PFSK-1 (cell line): ENCODE data around the gene AHDC1.

Experiments used
- FOXP2 ChIP-seq: optimal IDR thresholded peaks from 2 replicates; pipeline ENCODE3; 2011; ENCODE audit warnings: borderline replicate concordance, control low read depth, inconsistent platforms; ENCODE audit not compliant: insufficient read depth; ENCODE audit errors: extremely low read length, extremely low read depth
- POLR2AphosphoS5 ChIP-seq: IDR thresholded peaks from 2 replicates; pipeline ENCODE4 v1.6.1; 2012; ENCODE audit warnings: low read depth, mild to moderate bottlenecking, control low read depth, low read length, moderate library complexity
- REST ChIP-seq, 2 experiments: IDR thresholded peaks; 2 replicates each; pipeline versions ENCODE4 v1.6.1 to v1.8.0; 2011 to 2012; ENCODE audit warnings: low read depth in 2 of 2, low read length in 2 of 2, control low read depth in 1 of 2, inconsistent platforms in 1 of 2, mild to moderate bottlenecking in 1 of 2, moderate library complexity in 1 of 2; ENCODE audit not compliant: insufficient read depth in 1 of 2
- SIN3A ChIP-seq: IDR thresholded peaks from 2 replicates; pipeline ENCODE4 v1.6.1; 2012; ENCODE audit warnings: mild to moderate bottlenecking, low read length, moderate library complexity, borderline replicate concordance; ENCODE audit not compliant: insufficient read depth
- TAF1 ChIP-seq: IDR thresholded peaks from 2 replicates; pipeline ENCODE4 v1.6.1; 2012; ENCODE audit warnings: low read length, control low read depth, borderline replicate concordance; ENCODE audit not compliant: insufficient read depth

- TF ChIP-seq REST (IDR thresholded peaks at IDR 0.05; ENCODE audit: insufficient read depth in 1 of 2, low read depth in 2 of 2, low read length in 2 of 2) (no peak), TAF1 (no peak), POLR2AphosphoS5 (no peak), FOXP2 (no peak), SIN3A (no peak)
These were observed 31.8 kb downstream of the AHDC1 start for GRCh38 chr1:27572019-27572678.
